Metanephros (tissue), 2 donors: Measurements from ENCODE around the gene SLC41A3. TPM values are rescaled to one million over a fixed set of nuclear protein-coding genes. Genes with fewer than 3 reads are reported as not detected.

Source experiments
- small RNA-seq: library from RNA; depleted of rRNA; stranded (forward); fragments of <200 nt; gene quantifications from one replicate; pipeline ENCODE3, GENCODE V24; 2014; ENCODE audit warnings: low replicate concordance
- total RNA-seq: library from RNA; depleted of rRNA; stranded (reverse); fragments of >200 nt; gene quantifications from one replicate; pipeline ENCODE4 v1.2.3, GENCODE V29; 2014

Gene SLC41A3
- total RNA-seq: 104 TPM

GRCh38 chr3:126083913-126084767, at the start of gene SLC41A3:
Gene SLC41A3 (minus strand): TSS chr3:126084124. CDS start chr3:126068219, 15,905 bp downstream.

DNA sequence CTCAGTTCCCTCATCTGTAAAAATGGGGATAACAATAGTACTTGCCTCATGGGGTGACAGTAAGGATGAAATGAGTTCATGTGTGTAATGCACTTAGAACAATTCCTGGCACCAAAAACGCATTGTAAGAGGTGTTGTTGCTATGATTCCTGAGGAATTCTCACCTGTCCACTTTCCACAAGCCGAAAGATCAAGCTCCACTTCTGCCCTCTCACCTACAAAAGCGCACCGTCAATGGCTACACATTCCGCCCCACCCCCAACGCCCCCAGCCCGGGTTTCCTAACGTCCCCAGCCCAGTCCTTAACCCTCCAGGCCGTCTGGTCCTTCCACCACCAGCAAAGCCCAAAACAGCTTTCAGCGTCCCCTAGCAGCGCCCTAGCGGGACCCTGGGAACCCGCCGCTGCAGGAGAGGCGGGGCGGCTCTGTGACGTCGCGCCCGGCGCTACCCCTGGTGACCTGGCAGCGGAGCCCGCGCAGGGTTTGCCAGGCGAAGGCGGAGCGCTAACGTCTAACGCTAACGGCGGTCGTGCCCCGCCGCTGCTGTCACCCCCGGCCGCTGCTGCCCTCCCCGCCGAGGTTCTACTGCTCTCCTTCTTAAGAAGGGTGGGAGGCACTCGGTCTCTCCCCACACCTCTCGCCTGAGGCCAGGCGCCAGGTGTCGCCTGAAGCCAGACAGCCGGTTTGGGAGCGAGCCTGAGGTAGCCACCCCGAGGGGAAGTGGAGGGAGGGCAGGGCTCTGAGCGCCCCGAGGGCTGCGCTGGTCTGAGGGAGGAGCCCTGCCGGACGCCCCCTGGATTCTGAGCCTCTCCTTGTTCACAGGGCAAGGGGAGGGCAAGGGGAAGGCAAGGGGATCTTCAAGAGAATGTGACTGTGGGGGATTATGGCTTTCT, 115.0 kb downstream of the SLC41A3 start, which contains the start of gene ROPN1B:
ROPN1B (plus strand) TSS at position 478 of the 892 bp plus-strand sequence. CDS start 2,877 bp downstream, outside the sequence.

Small RNAs within 50 kb of the gene (small RNA-seq; reads per million reads assigned to genes)
- gene AC092903.1: not detected

Other genes starting within 250 kb of the SLC41A3 start
- gene ROPN1B, start 114.9 kb downstream of the SLC41A3 start, total RNA-seq: not detected
- 32.5 TPM for gene ALDH1L1, start 96.5 kb upstream of the SLC41A3 start, total RNA-seq